GM21528 (cell line): ENCODE measurements around the gene STIM1.
"Not testable (repeated sequence)": the region's sequence is repeated elsewhere in the genome, so short reads cannot be mapped to it uniquely, and the experiment has no call there.

Experiments
- ATAC-seq: cut with Tn5 transposase; IDR thresholded peaks from one replicate; pipeline ENCODE4 v1.9.1; 2021; ENCODE audit warnings: mild to moderate bottlenecking, moderate library complexity; ENCODE audit not compliant: unreplicated experiment, low FRiP score

The STIM1 gene

DNA sequence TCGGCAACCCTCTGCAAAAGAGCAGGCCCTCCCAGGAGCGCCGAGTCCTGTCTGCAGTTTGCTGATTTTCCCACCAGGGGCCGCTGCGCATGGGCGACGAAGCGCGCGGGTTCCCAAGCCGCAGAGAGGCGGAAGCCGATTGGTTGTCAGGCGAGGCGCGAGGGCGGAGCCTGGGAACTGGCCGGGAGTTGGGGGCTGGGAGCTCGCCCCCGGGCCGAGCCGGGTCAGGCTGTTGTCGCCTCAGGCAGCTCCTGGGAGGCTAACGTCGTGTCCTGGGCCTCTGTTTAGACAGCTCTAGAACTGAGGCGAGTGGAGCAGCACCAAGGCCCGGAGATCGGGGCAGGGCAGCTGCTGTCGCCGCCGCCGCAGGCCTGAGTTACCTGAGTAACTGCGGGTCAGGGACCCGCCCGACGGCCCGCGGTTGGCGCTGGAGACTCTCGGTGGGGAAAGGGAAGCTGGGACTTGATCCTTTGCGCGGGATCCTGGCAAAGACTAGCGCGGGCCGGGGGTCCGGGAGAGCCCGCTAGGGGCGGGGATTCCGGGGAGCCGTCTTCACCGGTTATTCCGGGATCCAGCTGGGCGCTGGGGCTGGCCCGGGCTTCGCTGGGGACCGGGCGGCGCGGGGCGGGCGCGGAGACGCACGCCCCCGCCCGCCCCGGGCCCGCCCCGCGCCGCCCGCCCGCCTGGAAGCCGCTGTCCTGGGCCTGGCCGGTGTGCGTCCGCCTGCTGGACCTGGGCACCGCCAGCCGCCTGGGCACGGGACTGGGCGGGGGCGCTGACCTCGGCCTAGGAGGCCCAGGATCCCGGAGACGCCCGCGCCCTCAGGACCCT lies at the start of gene STIM1:
Gene STIM1 (plus strand): TSS at position 688 of the 831 bp plus-strand sequence. CDS start 607 bp downstream, outside the sequence.
- peak; percentile 62 for ATAC-seq

DNA sequence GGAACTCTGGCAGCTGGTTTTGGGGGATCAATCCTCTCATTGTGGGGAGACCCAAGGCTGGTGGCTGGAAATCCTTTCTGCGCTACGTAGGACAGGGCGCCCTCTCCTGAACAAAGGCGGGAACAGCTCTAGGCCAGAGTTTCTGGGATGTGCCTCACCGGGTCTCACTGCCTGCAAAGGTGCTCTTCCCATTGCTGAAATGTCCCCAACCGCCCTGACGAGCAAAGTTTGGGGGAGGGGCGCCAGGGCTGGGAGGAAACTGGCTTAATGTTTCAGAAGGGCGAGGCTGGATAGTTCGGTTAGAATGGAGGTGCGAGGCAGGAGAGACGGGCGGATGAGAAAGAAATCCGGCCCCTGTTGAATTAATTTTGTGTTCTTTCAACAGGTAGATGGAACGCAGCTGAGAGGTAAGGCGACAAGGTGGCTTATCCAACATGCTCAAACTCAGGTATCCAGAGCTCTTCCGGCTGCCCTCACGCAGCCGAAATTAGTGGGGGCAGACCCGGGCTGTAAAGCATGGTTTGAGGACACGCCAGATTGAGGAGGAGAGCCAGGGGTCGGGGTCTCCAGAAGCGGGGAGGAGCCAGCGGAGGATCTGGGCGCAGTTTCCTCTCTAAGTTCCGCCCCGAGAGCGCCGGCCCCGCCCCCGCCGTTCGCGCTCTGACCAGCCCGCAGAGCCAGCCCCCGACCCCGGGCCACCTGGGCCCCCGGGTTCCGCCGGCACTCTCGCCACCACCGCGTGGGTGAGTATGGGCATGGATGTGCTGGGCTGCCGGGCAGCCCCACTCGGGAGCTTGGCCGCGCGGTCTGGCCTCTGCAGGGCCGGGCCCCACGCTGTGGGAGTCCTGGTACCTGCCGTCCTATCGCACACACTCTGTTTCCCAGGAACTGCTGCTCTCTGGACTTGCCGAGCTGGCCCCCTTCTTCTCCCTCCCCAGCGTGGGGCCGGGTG lies 47.3 kb upstream of the STIM1 start, which contains the start of gene PGAP2:
Gene PGAP2 (plus strand): TSS at position 652 of the 952 bp plus-strand sequence. CDS start 2,700 bp downstream, outside the sequence.
- ATAC-seq = peak; percentile 61

DNA sequence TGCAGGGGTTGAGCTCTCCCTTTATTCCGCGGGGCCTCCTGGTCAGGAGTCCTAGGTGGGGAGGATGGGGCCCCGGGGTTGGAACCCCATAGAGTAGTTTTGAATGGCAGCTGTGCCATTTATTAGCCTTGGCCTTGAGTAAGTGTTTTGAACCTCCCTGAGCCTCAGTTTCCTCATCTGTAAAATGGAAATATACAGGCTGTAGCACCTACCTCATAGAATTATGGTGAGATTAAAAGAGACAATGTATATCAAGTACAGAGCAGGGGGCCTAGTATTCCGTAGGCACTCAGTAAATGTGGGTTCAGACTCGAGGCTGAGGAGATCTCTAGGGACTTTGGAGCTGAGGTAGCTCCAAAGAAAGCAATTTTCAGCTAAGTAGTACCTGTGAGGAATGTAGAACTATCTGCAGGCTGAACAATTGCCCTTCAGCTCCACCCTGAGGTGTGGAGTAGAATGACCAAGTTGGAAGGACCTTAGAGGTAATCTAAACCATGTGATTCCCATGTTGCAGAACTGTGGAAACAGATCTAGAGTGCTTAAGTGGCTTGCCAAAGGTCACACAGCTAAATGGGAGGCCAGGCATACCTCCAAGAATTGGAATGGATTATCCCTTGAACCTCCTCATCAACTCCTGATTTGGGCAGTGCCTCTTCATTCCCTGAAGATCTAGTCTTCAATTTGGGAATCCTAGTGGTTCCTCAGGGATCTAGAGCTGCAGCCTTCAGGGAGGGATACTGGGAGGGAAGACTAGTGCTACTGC lies 46.4 kb upstream of the STIM1 start:
- peak; percentile 25 for ATAC-seq

DNA sequence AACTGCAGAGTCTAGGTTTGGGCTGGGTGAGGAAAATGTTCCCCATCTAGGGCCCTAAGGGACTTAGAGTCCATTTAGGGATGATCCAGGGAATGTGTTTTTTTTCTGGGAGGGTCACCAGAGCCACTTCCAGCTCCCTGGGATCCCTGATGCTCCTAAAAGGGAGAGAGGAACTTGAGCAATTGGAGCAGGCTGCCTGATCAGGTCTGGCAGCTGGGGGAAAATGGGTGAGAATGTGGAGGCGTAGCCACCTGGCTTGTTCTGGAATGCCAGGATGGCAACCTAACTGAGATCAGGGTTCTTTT lies 45.9 kb upstream of the STIM1 start:
- no peak for ATAC-seq

DNA sequence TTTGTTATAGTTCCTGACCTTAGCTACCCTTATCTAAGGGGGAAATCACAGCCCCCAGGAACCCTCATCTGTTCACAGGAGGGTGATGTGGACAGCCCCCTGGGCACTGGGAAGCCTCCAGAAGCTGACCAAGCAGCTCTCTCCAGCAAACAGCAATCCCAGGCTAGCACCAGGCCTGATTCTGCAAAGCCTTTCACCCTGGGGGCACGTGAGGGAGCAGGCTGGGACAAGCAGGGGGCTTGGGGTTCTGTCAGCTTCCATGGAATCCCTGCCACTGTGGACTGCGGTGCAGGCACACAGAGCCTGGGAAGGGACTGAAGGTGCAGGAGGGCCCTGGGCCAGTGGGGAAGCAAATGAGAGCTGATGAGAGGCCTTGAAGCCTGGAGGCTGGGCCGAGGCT lies 45.0 kb upstream of the STIM1 start:
- no peak for ATAC-seq

DNA sequence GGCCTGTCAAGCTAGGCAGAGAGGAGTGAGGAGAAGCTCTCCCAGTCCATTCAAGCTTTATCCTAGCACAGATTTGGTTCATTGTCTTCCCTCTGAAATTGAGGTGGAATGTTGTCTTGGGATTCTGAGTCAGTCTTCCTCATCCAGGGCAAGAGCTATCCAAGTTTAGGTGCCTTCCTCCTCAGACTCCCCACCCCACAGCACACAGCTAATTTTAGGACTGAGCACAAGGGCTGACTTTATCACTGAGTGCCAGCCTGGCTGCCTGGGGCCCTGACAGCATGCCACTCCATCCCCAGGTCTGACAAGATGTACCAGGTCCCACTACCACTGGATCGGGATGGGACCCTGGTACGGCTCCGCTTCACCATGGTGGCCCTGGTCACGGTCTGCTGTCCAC lies 44.5 kb upstream of the STIM1 start:
- ATAC-seq = no peak

DNA sequence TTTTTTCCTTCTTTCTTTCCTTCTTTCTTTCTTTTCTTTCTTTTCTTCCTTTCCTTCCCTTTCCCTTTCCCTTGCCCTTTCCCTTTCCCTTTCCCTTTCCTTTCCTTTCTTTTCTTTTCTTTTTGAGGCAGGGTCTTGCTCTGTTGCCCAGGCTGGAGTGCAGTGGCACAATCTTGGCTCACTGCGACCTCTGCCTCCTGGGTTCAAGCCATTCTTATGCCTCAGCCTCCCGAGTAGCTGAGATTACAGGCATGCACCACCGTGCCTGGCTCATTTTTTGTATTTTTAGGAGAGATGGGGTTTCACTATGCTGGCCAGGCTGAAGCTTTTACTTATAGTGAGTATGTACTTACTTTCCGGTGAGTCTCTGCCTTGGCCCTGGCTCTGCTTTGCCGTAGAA lies 40.6 kb upstream of the STIM1 start:
- not testable (repeated sequence) for ATAC-seq

DNA sequence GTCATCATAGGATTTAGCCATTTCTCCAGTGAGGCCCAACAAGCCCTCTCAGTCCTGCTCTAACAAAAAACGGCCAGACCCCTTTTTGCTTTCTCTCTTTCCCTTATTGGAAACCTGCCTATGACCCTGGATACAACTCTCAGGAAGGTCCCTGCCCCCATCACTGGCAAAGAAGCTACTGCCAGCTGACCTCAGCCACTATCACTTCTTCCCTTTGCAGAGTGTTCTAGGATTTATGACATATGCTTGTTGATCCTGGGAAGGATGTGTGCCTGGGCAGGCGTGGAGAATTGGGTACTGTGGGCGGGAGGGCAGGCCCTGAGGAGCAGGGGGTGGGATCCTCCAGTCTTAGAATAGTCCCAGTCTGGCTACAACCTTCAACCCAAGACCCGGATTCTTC lies 39.6 kb upstream of the STIM1 start:
- no peak for ATAC-seq

DNA sequence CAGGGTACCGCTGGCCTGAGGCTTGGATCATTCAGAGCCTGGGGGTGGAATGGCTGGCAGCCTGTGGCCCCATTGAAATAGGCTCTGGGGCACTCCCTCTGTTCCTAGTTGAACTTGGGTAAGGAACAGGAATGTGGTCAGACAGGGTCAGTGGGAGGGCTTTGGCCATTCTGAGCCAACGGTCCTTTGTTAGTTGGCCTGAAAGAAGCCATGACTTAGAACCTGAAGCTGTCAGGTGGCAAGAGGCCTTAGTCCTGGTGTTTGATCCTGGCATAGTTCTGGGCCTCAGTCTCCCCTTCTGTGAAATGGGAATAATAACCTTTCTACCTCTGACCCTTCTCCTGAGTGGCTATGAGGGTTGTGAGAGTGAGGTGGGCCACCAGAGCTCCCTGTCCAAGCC lies 38.8 kb upstream of the STIM1 start:
- no peak for ATAC-seq

DNA sequence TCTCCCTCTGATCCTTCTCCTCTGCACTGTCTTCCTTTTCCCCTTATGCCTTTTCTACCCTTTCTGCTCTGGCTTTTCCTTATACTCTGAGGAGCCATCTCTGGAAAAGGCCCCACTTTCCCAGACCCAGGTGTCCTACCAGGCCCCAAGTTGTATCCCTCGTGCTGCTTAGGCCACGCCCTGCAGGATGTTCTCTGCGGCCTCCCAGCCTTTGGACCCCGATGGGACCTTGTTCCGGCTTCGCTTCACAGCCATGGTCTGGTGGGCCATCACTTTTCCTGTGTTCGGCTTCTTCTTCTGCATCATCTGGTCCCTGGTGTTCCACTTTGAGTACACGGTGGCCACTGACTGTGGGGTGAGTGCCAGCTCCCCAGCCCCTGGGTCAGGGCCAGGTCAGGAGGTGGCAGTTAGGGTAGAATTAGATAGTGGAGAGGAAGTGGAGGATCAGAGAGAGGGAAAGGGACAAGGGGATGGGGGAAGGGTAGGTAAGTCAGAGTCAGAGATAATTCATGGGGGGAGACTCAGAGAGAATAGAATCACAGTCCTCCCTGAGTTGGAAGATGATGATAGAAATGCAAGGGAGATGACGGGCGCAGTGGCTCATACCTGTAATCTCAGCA lies 38.2 kb upstream of the STIM1 start:
- no peak for ATAC-seq

DNA sequence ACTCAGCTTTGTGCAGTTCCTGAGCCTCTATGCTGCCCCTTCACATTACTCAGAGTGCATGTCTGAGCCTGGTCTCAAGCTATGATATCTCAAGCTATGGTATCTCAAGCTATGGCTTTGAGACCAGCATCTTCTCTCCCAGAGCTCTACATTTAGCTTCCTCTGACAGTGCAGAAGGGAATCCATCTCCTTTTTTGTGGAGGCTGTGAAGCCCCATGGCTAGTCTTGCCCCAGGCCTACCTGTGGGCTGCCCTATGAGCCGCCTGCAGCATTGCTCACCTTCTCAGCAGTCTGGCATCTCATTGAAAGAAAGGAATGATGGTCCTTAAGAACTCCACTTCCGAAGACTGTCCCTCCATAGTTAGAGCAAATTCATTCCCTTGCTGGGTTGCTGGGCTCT lies 34.5 kb upstream of the STIM1 start:
- ATAC-seq = no peak

DNA sequence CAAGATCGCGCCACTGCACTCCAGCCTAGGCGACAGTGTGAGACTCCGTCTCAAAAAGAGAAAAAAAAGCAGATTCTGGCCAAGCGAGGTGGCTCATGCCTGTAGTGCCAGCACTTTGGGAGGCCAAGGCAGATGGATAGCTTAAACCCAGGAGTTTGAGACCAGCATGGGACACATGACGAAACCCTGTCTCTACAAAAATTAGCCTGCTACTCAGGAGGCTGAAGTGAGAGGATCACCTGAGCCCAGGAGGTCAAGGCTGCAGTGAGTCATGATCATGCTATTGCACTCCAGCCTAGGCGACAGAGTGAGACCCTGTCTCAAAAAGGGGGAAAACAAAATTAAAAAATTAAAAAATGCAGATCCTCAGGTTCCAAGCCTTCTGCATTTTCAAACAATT lies 33.2 kb upstream of the STIM1 start:
- no peak for ATAC-seq

DNA sequence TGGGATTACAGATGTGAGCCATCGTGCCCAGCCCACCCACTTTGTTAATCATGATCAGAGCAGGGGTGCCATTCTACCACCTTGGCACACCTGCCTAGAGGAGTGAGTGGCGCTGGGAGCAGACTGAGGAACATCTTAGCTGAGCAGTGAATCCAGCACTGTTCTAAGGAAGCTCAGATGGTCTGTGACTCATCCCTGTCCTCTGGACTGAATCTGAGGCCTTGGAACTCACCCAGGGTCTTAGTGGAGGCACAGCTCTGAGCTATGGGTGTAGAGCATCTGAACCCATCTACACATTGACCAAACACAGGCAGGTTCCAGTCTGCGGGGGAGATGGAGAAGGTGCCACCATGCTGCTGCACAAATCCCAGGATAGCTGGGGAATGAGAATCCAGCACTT lies 32.2 kb upstream of the STIM1 start:
- ATAC-seq = no peak

DNA sequence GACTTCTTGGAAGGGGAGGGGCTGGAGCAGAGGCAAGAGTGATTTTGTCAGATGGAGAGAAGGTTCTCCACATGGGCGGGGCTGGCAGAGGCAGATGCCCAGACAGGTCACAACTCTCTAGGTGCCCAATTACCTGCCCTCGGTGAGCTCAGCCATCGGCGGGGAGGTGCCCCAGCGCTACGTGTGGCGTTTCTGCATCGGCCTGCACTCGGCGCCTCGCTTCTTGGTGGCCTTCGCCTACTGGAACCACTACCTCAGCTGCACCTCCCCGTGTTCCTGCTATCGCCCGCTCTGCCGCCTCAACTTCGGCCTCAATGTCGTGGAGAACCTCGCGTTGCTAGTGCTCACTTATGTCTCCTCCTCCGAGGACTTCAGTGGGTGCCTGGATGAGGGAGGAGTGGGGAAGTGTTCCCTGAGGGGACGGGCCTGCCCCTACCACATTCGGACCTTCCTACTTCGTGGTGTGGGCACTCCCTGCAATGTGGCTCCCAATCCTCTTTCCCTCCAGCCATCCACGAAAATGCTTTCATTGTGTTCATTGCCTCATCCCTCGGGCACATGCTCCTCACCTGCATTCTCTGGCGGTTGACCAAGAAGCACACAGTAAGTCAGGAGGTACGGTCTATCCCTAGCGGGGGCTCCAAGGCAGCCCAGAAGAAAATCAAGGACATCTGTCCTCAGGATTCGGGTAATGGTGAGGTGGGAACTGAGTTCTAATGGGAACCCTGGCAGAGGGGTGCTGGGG lies 31.5 kb upstream of the STIM1 start:
- no peak for ATAC-seq

DNA sequence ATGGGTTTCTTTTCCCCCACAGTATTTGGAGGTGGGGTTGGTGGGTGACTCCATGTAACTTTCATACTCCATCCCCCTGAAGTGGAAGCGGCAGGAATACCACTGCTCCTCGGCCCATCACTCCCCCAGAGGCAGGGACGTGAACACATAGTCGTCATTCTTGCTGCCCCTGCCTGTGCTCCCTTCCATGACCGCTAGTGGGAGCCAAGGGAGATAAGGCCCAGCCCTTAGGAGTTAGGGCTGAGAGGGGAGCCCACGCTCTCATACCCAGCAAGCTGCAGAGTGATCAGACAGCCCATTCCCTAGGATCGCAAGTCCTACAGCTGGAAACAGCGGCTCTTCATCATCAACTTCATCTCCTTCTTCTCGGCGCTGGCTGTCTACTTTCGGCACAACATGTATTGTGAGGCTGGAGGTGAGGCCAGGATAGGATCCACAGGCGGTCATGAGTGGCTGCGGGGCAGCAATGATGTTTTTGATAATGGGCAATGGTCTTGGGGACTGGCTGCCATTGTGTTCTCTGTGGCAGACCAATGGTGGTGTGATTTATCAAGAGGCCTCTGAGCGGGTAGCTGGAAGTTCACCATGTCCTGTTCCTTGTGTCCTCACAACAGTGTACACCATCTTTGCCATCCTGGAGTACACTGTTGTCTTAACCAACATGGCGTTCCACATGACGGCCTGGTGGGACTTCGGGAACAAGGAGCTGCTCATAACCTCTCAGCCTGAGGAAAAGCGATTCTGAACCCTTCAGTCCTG lies 30.6 kb upstream of the STIM1 start:
- ATAC-seq = peak; percentile 83

DNA sequence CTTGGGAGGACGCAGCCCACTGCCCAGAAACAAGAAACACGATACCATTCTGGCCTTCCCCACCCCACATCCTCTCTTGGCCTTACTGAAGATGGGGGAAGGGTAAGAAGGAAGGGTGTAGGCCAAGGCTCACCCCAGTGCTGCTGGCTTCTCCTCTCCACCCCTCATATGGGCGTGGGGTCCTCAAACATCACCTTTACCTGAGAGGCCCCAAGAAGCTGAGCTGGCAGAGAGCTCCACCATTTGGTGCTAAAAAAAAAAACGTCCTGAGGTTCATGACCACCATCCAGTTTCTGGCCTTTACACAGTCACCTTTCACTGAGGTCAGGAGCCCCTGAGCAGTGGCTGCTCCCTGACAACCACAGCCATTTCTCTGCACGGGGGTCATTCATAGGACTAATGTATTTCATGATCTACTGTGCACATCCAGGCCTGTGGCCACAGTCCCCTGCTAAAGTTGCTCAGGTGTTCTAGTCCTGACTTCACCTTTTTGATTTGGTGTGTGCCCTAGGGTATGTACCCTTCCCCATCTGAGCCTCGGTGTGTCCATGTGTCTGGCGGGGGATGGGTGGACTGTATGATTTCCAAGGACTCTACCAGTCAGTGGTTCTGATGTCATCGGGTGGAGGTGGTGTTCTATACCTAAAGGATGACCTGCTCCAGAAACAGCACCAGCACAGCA lies 29.9 kb upstream of the STIM1 start:
- no peak for ATAC-seq

DNA sequence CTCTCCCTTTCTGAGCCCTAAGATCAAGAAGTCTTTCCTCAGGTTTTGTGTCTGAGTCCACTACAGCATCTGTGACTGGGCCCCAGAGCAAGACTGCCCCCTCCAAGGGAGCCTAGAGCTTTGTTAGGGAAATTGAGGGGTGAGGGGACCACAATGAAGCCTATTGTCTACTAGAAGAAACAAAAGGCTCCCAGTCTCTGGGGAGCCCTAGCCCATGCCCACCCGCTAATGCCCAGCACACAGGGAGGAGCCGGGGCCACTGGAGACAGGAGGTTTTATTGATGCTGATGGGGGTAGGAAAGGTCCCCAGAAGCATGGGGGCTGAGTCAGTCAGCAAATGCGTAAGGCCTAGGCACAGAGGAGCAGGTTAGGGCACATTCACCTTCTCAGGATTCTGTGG lies 28.7 kb upstream of the STIM1 start:
- no peak for ATAC-seq

DNA sequence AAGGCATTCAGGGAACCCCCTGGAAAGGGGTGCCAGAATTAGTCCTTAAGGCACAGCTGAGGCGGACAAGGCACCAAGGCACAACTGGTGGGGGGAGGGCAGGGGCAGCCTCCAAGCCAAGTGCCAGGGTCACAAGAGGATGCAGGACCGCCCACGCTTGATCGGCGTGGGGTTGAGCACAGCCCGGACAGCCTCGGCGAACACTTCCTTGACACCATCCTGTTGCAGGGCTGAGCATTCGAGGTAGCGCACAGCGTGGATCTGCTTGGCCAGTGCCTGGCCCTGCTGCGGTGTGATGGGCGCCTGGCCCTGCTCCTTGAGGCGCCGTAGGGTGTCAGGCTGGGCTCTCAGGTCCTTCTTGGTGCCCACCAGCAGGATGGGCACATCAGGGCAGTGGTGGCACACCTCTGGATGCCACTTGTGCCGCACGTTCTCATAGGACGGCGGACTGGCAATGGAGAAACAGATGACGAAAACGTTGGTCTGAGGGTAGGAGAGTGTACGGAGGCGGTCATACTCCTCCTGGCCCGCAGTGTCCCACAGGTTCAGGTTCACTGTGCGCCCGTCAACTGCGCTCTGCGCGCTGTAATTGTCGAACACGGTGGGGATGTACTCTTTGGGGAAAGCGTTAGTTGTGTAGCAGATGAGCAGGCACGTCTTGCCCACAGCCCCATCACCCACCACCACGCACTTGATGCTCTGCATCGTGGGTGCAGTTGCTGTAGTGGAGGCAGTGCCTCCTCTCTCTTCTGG lies 27.9 kb upstream of the STIM1 start:
- no peak for ATAC-seq
